SKM-1 (cell line): ENCODE results near the gene PRXL2C.
"Not testable (repeated sequence)": the region's sequence is repeated elsewhere in the genome, so short reads cannot be mapped to it uniquely, and the experiment has no call there.

ENCODE experiments used
- DNase-seq: peaks from one replicate; lab custom pipeline; 2025; ENCODE audit not compliant: unreplicated experiment; lab: John Stamatoyannopoulos, UW

PRXL2C gene

GRCh38 chr9:96649620-96650324, 5.3 kb downstream of the PRXL2C start:
- no peak for DNase-seq

- DNase-seq = peak; percentile 22
Measured at GRCh38 chr9:96646081-96646991, 8.8 kb downstream of the PRXL2C start.

GRCh38 chr9:96644137-96644536, 11.0 kb downstream of the PRXL2C start:
- DNase-seq = no peak

GRCh38 chr9:96641514-96641913, 13.6 kb downstream of the PRXL2C start:
- DNase-seq = no peak

GRCh38 chr9:96638606-96639364, 16.3 kb downstream of the PRXL2C start:
- DNase-seq = no peak

- DNase-seq = no peak
Measured at GRCh38 chr9:96636368-96636767, 18.7 kb downstream of the PRXL2C start.

- DNase-seq = not testable (repeated sequence)
Measured at GRCh38 chr9:96633579-96633978, 21.5 kb downstream of the PRXL2C start.

- no peak for DNase-seq
Measured at GRCh38 chr9:96626912-96627311, 28.2 kb downstream of the PRXL2C start.

- no peak for DNase-seq
Measured at GRCh38 chr9:96621618-96622017, 33.5 kb downstream of the PRXL2C start.

- DNase-seq = no peak
Measured at GRCh38 chr9:96620832-96621269, 34.3 kb downstream of the PRXL2C start.

- DNase-seq = no peak
Measured at GRCh38 chr9:96620181-96620514, 35.0 kb downstream of the PRXL2C start.

- DNase-seq = peak; percentile 41
Measured at GRCh38 chr9:96619491-96620180, 35.5 kb downstream of the PRXL2C start, which contains the start of gene CDC14B. CDC14B (minus strand) TSS chr9:96619843; CDS start chr9:96619378, 465 bp downstream.

GRCh38 chr9:96619124-96619465, 36.0 kb downstream of the PRXL2C start:
- DNase-seq = no peak

- DNase-seq = no peak
Measured at GRCh38 chr9:96618209-96619123, 36.7 kb downstream of the PRXL2C start.

GRCh38 chr9:96617439-96618185, 37.5 kb downstream of the PRXL2C start:
- no peak for DNase-seq

- DNase-seq = no peak
Measured at GRCh38 chr9:96616817-96617438, 38.2 kb downstream of the PRXL2C start.

GRCh38 chr9:96615411-96615810, 39.7 kb downstream of the PRXL2C start:
- no peak for DNase-seq

GRCh38 chr9:96614664-96615063, 40.5 kb downstream of the PRXL2C start:
- DNase-seq = not testable (repeated sequence)
